Sigmoid colon (tissue), 4 donors: ENCODE data around the gene MTRF1.

Experiments used
- EP300 ChIP-seq, 4 donors: sonication (generic); formaldehyde crosslinking; IDR thresholded peaks; one replicate each; pipeline ENCODE4 v1.6.1; 2017; ENCODE audit warnings: antibody characterized with exemption in 4 of 4
- POLR2A ChIP-seq, 2 donors: fragments of 450-650 bp; IDR thresholded peaks; one replicate each; pipeline ENCODE4 v1.6.1; 2016; ENCODE audit warnings: antibody characterized with exemption in 2 of 2, mild to moderate bottlenecking in 2 of 2, moderate library complexity in 2 of 2
- TF ChIP-seq, protein P1 (sequence below), 4 experiments: fragments of 450-650 bp in 3 of 4; fragments of 200-600 bp in 1 of 4; IDR thresholded peaks; one replicate each; pipeline ENCODE4 v1.5.1; 2016 to 2019; ENCODE audit warnings: antibody characterized with exemption in 4 of 4, mild to moderate bottlenecking in 3 of 4, moderate library complexity in 2 of 4

DNA sequence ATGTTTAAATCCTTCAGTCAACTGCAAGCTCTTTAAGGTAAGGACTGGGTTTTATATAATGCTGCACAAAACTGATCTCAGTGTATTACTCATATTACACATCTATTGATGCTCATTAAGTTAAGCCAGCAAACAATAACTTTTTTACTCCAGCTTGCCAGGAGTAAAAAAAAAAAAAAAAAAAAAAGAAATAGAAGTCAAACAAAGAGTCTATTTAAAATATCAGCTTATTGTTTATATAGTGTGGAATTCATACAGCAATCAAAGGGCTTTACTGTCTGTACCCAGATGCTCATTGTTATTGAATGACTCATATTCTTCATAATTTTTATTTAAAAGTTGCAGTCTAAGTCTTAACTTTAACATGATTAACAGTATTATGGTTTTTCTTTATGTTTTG is 47.2 kb downstream of the MTRF1 start:
- TF ChIP-seq EP300 (IDR thresholded peaks at IDR 0.05) (no peak), POLR2A (IDR thresholded peaks at IDR 0.05) (no peak)
- TF ChIP-seq, protein P1, sequence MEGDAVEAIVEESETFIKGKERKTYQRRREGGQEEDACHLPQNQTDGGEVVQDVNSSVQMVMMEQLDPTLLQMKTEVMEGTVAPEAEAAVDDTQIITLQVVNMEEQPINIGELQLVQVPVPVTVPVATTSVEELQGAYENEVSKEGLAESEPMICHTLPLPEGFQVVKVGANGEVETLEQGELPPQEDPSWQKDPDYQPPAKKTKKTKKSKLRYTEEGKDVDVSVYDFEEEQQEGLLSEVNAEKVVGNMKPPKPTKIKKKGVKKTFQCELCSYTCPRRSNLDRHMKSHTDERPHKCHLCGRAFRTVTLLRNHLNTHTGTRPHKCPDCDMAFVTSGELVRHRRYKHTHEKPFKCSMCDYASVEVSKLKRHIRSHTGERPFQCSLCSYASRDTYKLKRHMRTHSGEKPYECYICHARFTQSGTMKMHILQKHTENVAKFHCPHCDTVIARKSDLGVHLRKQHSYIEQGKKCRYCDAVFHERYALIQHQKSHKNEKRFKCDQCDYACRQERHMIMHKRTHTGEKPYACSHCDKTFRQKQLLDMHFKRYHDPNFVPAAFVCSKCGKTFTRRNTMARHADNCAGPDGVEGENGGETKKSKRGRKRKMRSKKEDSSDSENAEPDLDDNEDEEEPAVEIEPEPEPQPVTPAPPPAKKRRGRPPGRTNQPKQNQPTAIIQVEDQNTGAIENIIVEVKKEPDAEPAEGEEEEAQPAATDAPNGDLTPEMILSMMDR (IDR thresholded peaks at IDR 0.05): no peak
